Nucleus accumbens (tissue), 56 donors: ENCODE results near the gene MYO15B.

Source experiments
- DNase-seq, 56 donors: peaks; one replicate each; lab custom pipeline; 2025; lab: John Stamatoyannopoulos, UW

The MYO15B gene

GRCh38 chr17:75647921-75648320 is 60.3 kb downstream of the MYO15B start:
- DNase-seq = no peak

- no peak for DNase-seq
Observed at GRCh38 chr17:75649687-75650086, 62.1 kb downstream of the MYO15B start.

GRCh38 chr17:75650874-75651273 is 63.3 kb downstream of the MYO15B start:
- DNase-seq = no peak

- DNase-seq = no peak
Observed at GRCh38 chr17:75652341-75652740, 64.7 kb downstream of the MYO15B start.

GRCh38 chr17:75652934-75653549 is 65.4 kb downstream of the MYO15B start:
- DNase-seq = peak in 12 of 56 donors; percentile 11 to 51 (median 40)

- peak in 14 of 56 donors; percentile 15 to 59 (median 39) for DNase-seq
Observed at GRCh38 chr17:75654176-75654575, 66.6 kb downstream of the MYO15B start.

- no peak for DNase-seq
Observed at GRCh38 chr17:75658237-75658636, 70.6 kb downstream of the MYO15B start.

- DNase-seq = peak in 42 of 56 donors; percentile 8 to 83 (median 61)
Observed at GRCh38 chr17:75661531-75661930, 73.9 kb downstream of the MYO15B start.

GRCh38 chr17:75662511-75662910 is 74.9 kb downstream of the MYO15B start:
- DNase-seq = no peak

GRCh38 chr17:75664099-75664549 is 76.5 kb downstream of the MYO15B start:
- DNase-seq = no peak

- no peak for DNase-seq
Observed at GRCh38 chr17:75665981-75666380, 78.4 kb downstream of the MYO15B start.

- DNase-seq = peak; percentile 84 to 99 (median 96)
Observed at GRCh38 chr17:75666959-75667790, 79.6 kb downstream of the MYO15B start, which contains the start of the genes RECQL5 and SAP30BP. Gene RECQL5 (minus strand): TSS chr17:75667154. CDS start chr17:75666557, 597 bp downstream. Gene SAP30BP (plus strand): TSS chr17:75667338. CDS start chr17:75667373, 35 bp downstream.

- DNase-seq = no peak
Observed at GRCh38 chr17:75667825-75668224, 80.2 kb downstream of the MYO15B start.

- no peak for DNase-seq
Observed at GRCh38 chr17:75668489-75668888, 80.9 kb downstream of the MYO15B start.

GRCh38 chr17:75670868-75671267 is 83.3 kb downstream of the MYO15B start:
- no peak for DNase-seq

GRCh38 chr17:75672011-75672410 is 84.4 kb downstream of the MYO15B start:
- no peak for DNase-seq

- DNase-seq = no peak
Observed at GRCh38 chr17:75673487-75673886, 85.9 kb downstream of the MYO15B start.
